ENCODE measurements around the gene ATG2B.

GRCh38 chr14:96320605-96321004 is 42.5 kb downstream of the ATG2B start:
- TF ChIP-seq PTRF (tag; IDR thresholded peaks at IDR 0.05) (no peak), GMEB1 (CRISPR knock-in tag; IDR thresholded peaks at IDR 0.05) (no peak), HNRNPK (IDR thresholded peaks at IDR 0.05; ENCODE audit: low read depth, low read length, poor library complexity, severe bottlenecking) (no peak), SMC3 (conservative IDR thresholded peaks at IDR 0.05; ENCODE audit: insufficient read depth, low read depth, low read length) (no peak), ZBTB40 (IDR thresholded peaks at IDR 0.05) (no peak), ZBTB40 (CRISPR knock-in tag; IDR thresholded peaks at IDR 0.05) (no peak), ZBTB34 (CRISPR knock-in tag; IDR thresholded peaks at IDR 0.05) (no peak), ETV6 (IDR thresholded peaks at IDR 0.05; ENCODE audit: borderline replicate concordance in 1 of 2, low read depth in 2 of 2, low read length in 1 of 2) (no peak), ETV6 (CRISPR knock-in tag; IDR thresholded peaks at IDR 0.05; ENCODE audit: borderline replicate concordance) (no peak), GATAD2B (IDR thresholded peaks at IDR 0.05; ENCODE audit: borderline replicate concordance) (no peak), CTCF (IDR thresholded peaks at IDR 0.05 in 2 of 3, conservative IDR thresholded peaks at IDR 0.05 in 1 of 3; ENCODE audit: insufficient read depth in 2 of 3, low read depth in 1 of 3, low read length in 3 of 3) (no peak), BRD9 (IDR thresholded peaks at IDR 0.05; ENCODE audit: low read depth, partially characterized antibody) (no peak)
